H9 (cell line): ENCODE measurements around the gene CRISPLD2. TPM values are rescaled to one million over a fixed set of nuclear protein-coding genes. Genes with fewer than 3 reads are reported as not detected.

Source experiments
- DNase-seq: peaks from one replicate; pipeline ENCODE4 v3.0.0-alpha.2; 2017
- H2AFZ ChIP-seq: one replicate; pipeline ENCODE4 v1.6.1; 2013; ENCODE audit warnings: mild to moderate bottlenecking, low read length, control low read depth, moderate library complexity
- H2AK5ac ChIP-seq: 2 replicates; pipeline ENCODE4 v1.6.1; 2013; ENCODE audit warnings: low read length, control low read depth, mixed read lengths; ENCODE audit not compliant: insufficient read length
- H2BK120ac ChIP-seq: one replicate; pipeline ENCODE4 v1.6.1; 2013; ENCODE audit warnings: low read depth, mild to moderate bottlenecking, low read length, control low read depth, inconsistent platforms; ENCODE audit not compliant: poor library complexity, severe bottlenecking
- H2BK12ac ChIP-seq: 2 replicates; pipeline ENCODE4 v1.6.1; 2013; ENCODE audit warnings: low read length, control low read depth, mixed read lengths, low read depth; ENCODE audit not compliant: insufficient read length
- H2BK15ac ChIP-seq: 2 replicates; pipeline ENCODE4 v1.6.1; 2013; ENCODE audit warnings: low read depth, low read length, control low read depth
- H2BK20ac ChIP-seq: one replicate; pipeline ENCODE4 v1.6.1; 2013; ENCODE audit warnings: low read depth, mild to moderate bottlenecking, low read length, control low read depth, inconsistent platforms; ENCODE audit not compliant: poor library complexity, severe bottlenecking
- H2BK5ac ChIP-seq: 2 replicates; pipeline ENCODE4 v1.6.1; 2013; ENCODE audit warnings: low read length, control low read depth, mixed read lengths; ENCODE audit not compliant: insufficient read length
- H3K14ac ChIP-seq: 2 replicates; pipeline ENCODE4 v1.6.1; 2013; ENCODE audit warnings: low read length, control low read depth; ENCODE audit not compliant: insufficient read depth
- H3K18ac ChIP-seq: 2 replicates; pipeline ENCODE4 v1.6.1; 2013; ENCODE audit warnings: low read depth, mild to moderate bottlenecking, mixed read lengths, low read length, control low read depth; ENCODE audit not compliant: insufficient read length
- H3K23ac ChIP-seq: 2 replicates; pipeline ENCODE4 v1.6.1; 2013; ENCODE audit warnings: low read length, control low read depth, mixed read lengths, low read depth; ENCODE audit not compliant: insufficient read length
- H3K23me2 ChIP-seq: 2 replicates; pipeline ENCODE4 v1.6.1; 2013; ENCODE audit warnings: low read depth, mild to moderate bottlenecking, mixed read lengths, low read length, control low read depth; ENCODE audit not compliant: insufficient read length, poor library complexity, severe bottlenecking
- H3K27ac ChIP-seq: 2 replicates; pipeline ENCODE4 v1.5.1; 2013; ENCODE audit warnings: low read length, control low read depth, mixed read lengths, low read depth; ENCODE audit not compliant: insufficient read length
- H3K27me3 ChIP-seq: 2 replicates; pipeline ENCODE4 v1.6.1; 2013; ENCODE audit warnings: low read length, control low read depth, inconsistent platforms; ENCODE audit not compliant: insufficient read depth
- H3K4ac ChIP-seq: 2 replicates; pipeline ENCODE4 v1.6.1; 2013; ENCODE audit warnings: low read depth, mild to moderate bottlenecking, control low read depth, inconsistent platforms, low read length, moderate library complexity
- H3K4me1 ChIP-seq: 2 replicates; pipeline ENCODE4 v1.6.1; 2013; ENCODE audit warnings: low read length, control low read depth, inconsistent platforms; ENCODE audit not compliant: insufficient read depth
- H3K4me2 ChIP-seq: 2 replicates; pipeline ENCODE4 v1.6.1; 2013; ENCODE audit warnings: low read length, control low read depth, mixed read lengths; ENCODE audit not compliant: insufficient read length, insufficient read depth
- H3K56ac ChIP-seq: 2 replicates; pipeline ENCODE4 v1.6.1; 2013; ENCODE audit warnings: low read depth, mild to moderate bottlenecking, mixed read lengths, low read length, control low read depth; ENCODE audit not compliant: insufficient read length
- H3K79me1 ChIP-seq: 2 replicates; pipeline ENCODE4 v1.6.1; 2013; ENCODE audit warnings: low read depth, mild to moderate bottlenecking, moderate library complexity, low read length, control low read depth, inconsistent platforms; ENCODE audit not compliant: insufficient read depth, poor library complexity, severe bottlenecking
- H3K79me2 ChIP-seq: 2 replicates; pipeline ENCODE4 v1.6.1; 2013; ENCODE audit warnings: low read length, control low read depth, inconsistent platforms; ENCODE audit not compliant: insufficient read depth
- H3K9ac ChIP-seq: 2 replicates; pipeline ENCODE4 v1.6.1; 2013; ENCODE audit warnings: low read length, control low read depth, mixed read lengths; ENCODE audit not compliant: insufficient read length; ENCODE audit errors: extremely low read depth
- H3K9me3 ChIP-seq: one replicate; pipeline ENCODE4 v1.6.1; 2013; ENCODE audit warnings: low read depth, low read length, inconsistent platforms; ENCODE audit not compliant: control insufficient read depth
- H3T11ph ChIP-seq: one replicate; pipeline ENCODE4 v1.6.1; 2013; ENCODE audit warnings: mild to moderate bottlenecking, low read length, control low read depth, inconsistent platforms
- H4K20me1 ChIP-seq: one replicate; pipeline ENCODE4 v1.6.1; 2013; ENCODE audit not compliant: control insufficient read depth, insufficient read length, insufficient read depth
- H4K5ac ChIP-seq: 2 replicates; pipeline ENCODE4 v1.6.1; 2013; ENCODE audit warnings: low read depth, mild to moderate bottlenecking, mixed read lengths, low read length, control low read depth; ENCODE audit not compliant: insufficient read length
- H4K8ac ChIP-seq: replicated peaks from 2 replicates; pipeline ENCODE4 v1.6.1; 2013; ENCODE audit warnings: low read length, control low read depth, mixed read lengths, low read depth; ENCODE audit not compliant: insufficient read length
- H4K91ac ChIP-seq: 2 replicates; pipeline ENCODE4 v1.6.1; 2013; ENCODE audit warnings: low read depth, mild to moderate bottlenecking, moderate library complexity, mixed read lengths, low read length, control low read depth; ENCODE audit not compliant: insufficient read length
- H3K27ac Mint-ChIP-seq, 3 experiments: 2 replicates in 2 of 3; 3 replicates in 1 of 3; pipeline ENCODE4 v1.8.0; 2020 to 2021; ENCODE audit warnings: mixed read lengths in 3 of 3, mild to moderate bottlenecking in 1 of 3, moderate library complexity in 1 of 3
- H3K27me3 Mint-ChIP-seq: 2 replicates; pipeline ENCODE4 v1.8.0; 2021; ENCODE audit warnings: low read depth, mild to moderate bottlenecking, moderate library complexity, mixed read lengths
- H3K36me3 Mint-ChIP-seq, 3 experiments: 2 replicates in 2 of 3; 3 replicates in 1 of 3; pipeline ENCODE4 v1.8.0; 2020 to 2021; ENCODE audit warnings: low read depth in 3 of 3, mixed read lengths in 3 of 3; ENCODE audit not compliant: insufficient read depth in 1 of 3
- H3K4me1 Mint-ChIP-seq, 2 experiments: 2 replicates each; pipeline ENCODE4 v1.8.0; 2020; ENCODE audit warnings: mixed read lengths in 2 of 2
- H3K4me3 Mint-ChIP-seq, 2 experiments: 2 replicates in 1 of 2; 3 replicates in 1 of 2; pipeline ENCODE4 v1.8.0; 2020 to 2021; ENCODE audit warnings: mild to moderate bottlenecking in 2 of 2, mixed read lengths in 2 of 2, moderate library complexity in 1 of 2
- H3K9me3 Mint-ChIP-seq, 2 experiments: 2 replicates in 1 of 2; 3 replicates in 1 of 2; pipeline ENCODE4 v1.8.0; 2020; ENCODE audit warnings: mild to moderate bottlenecking in 2 of 2, mixed read lengths in 2 of 2, moderate library complexity in 1 of 2
- CTCF ChIP-seq: fragments of 200-600 bp; sonication (generic); conservative IDR thresholded peaks from 3 replicates; pipeline ENCODE4 v1.8.0; 2021; ENCODE audit warnings: antibody characterized with exemption, mild to moderate bottlenecking
- WGBS: extraction: QIAGEN DNeasy Blood & Tissue Kit; methylation state at CpG from one replicate; pipeline ENCODE4 v1.1.7; 2013; ENCODE audit warnings: missing lambda C conversion rate, low lambda C conversion rate, mixed read lengths; ENCODE audit not compliant: insufficient read length; ENCODE audit errors: extremely low coverage; 5-methylcytosine and 5-hydroxymethylcytosine counted together
- total RNA-seq: library from RNA; stranded (reverse); gene quantifications from 2 replicates; pipeline ENCODE4 v1.2.1, GENCODE V29; 2021

CRISPLD2 gene
- total RNA-seq, 1 experiment from 2014 or later: 2.3 TPM

- H3K27ac Mint-ChIP-seq: peak overlapping the region in 1 of 3 experiments; percentile 32; a peak in 2 of 7 replicates
- H3K4me1 Mint-ChIP-seq: no peaks in the 10 kb centered on the region
- no peaks in the 10 kb centered on the region; a peak in 1 of 5 replicates for H3K9me3 Mint-ChIP-seq
Observed at GRCh38 chr16:84774810-84775209, 45.0 kb upstream of the CRISPLD2 start.

More at GRCh38 chr16:84774810-84775209, 45.0 kb upstream of the CRISPLD2 start:
- DNase-seq: no peak
- no peak overlapping the region for H3K4me2 ChIP-seq
- H2BK5ac ChIP-seq: no peak overlapping the region
- H3K27me3 Mint-ChIP-seq: no peaks in the 10 kb centered on the region
- no peak overlapping the region for H4K8ac ChIP-seq
- H3K36me3 Mint-ChIP-seq: peaks cover 59 to 94% (median 81%) of the 10 kb centered on the region in 3 experiments
- no peak overlapping the region for H3T11ph ChIP-seq
- no peak overlapping the region for H3K27ac ChIP-seq
- H4K5ac ChIP-seq: no peak overlapping the region
- H3K23me2 ChIP-seq: no peaks in the 10 kb centered on the region
- no CpG with 5 or more reads among the region's 4 CpGs for WGBS
- no peak overlapping the region for H2AFZ ChIP-seq
- no peaks in the 10 kb centered on the region for H3K9me3 ChIP-seq
- H3K27me3 ChIP-seq: no peaks in the 10 kb centered on the region
- H3K79me2 ChIP-seq: no peaks in the 10 kb centered on the region
- no peak overlapping the region for H3K4ac ChIP-seq
- H2BK15ac ChIP-seq: no peak overlapping the region
- H3K9ac ChIP-seq: no peak overlapping the region
- no peak overlapping the region for H3K56ac ChIP-seq
- no peaks in the 10 kb centered on the region for H3K79me1 ChIP-seq
- H4K91ac ChIP-seq: no peak overlapping the region
- no peak overlapping the region for H3K14ac ChIP-seq
- H3K4me3 Mint-ChIP-seq: no peak overlapping the region
- no peak for TF ChIP-seq CTCF
- no peak overlapping the region for H3K23ac ChIP-seq
- H2BK120ac ChIP-seq: no peak overlapping the region
- H3K18ac ChIP-seq: no peak overlapping the region
- H2BK12ac ChIP-seq: no peak overlapping the region
- H4K20me1 ChIP-seq: no peaks in the 10 kb centered on the region
- no peaks in the 10 kb centered on the region for H3K4me1 ChIP-seq
- H2AK5ac ChIP-seq: no peak overlapping the region
- no peak overlapping the region for H2BK20ac ChIP-seq
